Neural crest cell (in vitro differentiated cells): ENCODE measurements around the gene LGALS16. TPM values are rescaled to one million over a fixed set of nuclear protein-coding genes. Genes with fewer than 3 reads are reported as not detected.
"Not testable (repeated sequence)": the region's sequence is repeated elsewhere in the genome, so short reads cannot be mapped to it uniquely, and the experiment has no call there.

Source experiments
- DNase-seq: peaks from one replicate; pipeline ENCODE4 v3.0.0; 2021; ENCODE audit warnings: low read depth, mixed read lengths, low spot score
- H3K27ac Mint-ChIP-seq: one replicate; pipeline ENCODE4 v1.8.0; 2021; ENCODE audit warnings: mild to moderate bottlenecking, mixed read lengths; ENCODE audit not compliant: unreplicated experiment
- H3K27me3 Mint-ChIP-seq: 2 replicates; pipeline ENCODE4 v1.8.0; 2021; ENCODE audit warnings: low read depth, mild to moderate bottlenecking, mixed read lengths
- H3K36me3 Mint-ChIP-seq: 2 replicates; pipeline ENCODE4 v1.8.0; 2021; ENCODE audit warnings: low read depth, mild to moderate bottlenecking, mixed read lengths
- H3K4me1 Mint-ChIP-seq: 2 replicates; pipeline ENCODE4 v1.8.0; 2021; ENCODE audit warnings: mixed read lengths
- H3K4me3 Mint-ChIP-seq: one replicate; pipeline ENCODE4 v1.8.0; 2021; ENCODE audit warnings: mild to moderate bottlenecking, mixed read lengths
- H3K9me3 Mint-ChIP-seq: 2 replicates; pipeline ENCODE4 v1.8.0; 2021; ENCODE audit warnings: mixed read lengths
- total RNA-seq: library from RNA; stranded (reverse); gene quantifications from 2 replicates; pipeline ENCODE4 v1.2.1, GENCODE V29; 2021
- TF ChIP-seq, protein P1 (sequence below): fragments of 200-600 bp; sonication (generic); conservative IDR thresholded peaks from 2 replicates; pipeline ENCODE4 v1.5.0; 2021; ENCODE audit warnings: antibody characterized with exemption, mild to moderate bottlenecking

The LGALS16 gene
- total RNA-seq, 1 donor from 2014 or later: not detected

DNA sequence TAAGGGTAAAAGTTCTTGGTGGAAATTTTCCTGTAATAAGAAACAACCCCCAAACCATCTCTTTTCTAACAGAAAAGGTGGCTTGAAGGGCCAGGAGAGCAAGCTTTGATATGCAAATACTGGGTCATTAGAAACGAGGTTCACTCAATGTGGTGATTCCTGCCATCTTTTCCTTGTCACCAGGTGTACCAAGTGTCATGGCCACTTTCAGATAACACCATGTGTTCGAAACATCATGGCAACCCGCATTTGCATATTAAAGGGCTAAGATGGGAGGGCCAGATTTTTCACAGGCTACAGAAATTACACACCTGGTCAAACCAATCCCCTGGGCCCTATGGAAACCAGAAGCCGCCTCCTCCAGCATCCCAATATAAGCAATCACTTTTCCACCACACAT is 15.3 kb downstream of the LGALS16 start:
- Mint-ChIP-seq H3K4me3 (no peak overlapping the region), H3K9me3 (peaks cover 8% of the 10 kb centered on the region), H3K27ac (no peak overlapping the region), H3K36me3 (no peaks in the 10 kb centered on the region), H3K27me3 (peaks cover 63% of the 10 kb centered on the region), H3K4me1 (no peaks in the 10 kb centered on the region)
- TF ChIP-seq, protein P1, sequence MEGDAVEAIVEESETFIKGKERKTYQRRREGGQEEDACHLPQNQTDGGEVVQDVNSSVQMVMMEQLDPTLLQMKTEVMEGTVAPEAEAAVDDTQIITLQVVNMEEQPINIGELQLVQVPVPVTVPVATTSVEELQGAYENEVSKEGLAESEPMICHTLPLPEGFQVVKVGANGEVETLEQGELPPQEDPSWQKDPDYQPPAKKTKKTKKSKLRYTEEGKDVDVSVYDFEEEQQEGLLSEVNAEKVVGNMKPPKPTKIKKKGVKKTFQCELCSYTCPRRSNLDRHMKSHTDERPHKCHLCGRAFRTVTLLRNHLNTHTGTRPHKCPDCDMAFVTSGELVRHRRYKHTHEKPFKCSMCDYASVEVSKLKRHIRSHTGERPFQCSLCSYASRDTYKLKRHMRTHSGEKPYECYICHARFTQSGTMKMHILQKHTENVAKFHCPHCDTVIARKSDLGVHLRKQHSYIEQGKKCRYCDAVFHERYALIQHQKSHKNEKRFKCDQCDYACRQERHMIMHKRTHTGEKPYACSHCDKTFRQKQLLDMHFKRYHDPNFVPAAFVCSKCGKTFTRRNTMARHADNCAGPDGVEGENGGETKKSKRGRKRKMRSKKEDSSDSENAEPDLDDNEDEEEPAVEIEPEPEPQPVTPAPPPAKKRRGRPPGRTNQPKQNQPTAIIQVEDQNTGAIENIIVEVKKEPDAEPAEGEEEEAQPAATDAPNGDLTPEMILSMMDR: no peak
- no peak for DNase-seq

DNA sequence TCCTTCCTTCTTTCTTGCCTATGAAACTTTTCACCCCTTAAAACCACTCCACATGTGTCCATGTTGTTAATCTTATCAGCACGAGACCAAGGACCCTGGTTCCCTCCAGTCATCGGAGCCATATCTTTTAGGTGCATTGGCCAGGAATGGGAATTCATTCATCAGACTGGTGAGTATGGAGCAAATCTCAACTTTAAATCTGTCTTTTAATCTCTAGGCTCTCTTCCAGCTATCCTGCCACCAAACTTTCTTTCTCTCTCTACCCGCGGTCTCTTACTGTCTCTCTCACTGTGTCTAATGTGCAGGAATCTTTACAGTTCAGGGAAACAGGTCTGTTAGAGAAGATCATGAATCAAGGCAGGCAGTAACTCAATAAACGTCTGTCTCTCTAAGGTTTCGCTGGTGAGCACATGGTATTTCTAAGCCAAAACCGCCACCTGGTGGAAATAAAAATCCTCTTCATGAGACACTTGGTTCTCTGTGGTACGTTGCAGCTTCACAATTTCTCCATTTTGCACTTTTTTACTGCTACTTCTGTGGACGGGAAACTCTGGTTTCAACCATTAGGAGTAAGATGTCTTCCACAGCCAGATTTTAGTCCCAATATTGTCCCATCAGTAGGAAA is 16.1 kb downstream of the LGALS16 start:
- Mint-ChIP-seq H3K9me3 (peaks cover 5% of the 10 kb centered on the region), H3K36me3 (no peaks in the 10 kb centered on the region), H3K27ac (no peak overlapping the region), H3K4me3 (no peak overlapping the region), H3K4me1 (no peaks in the 10 kb centered on the region), H3K27me3 (peaks cover 60% of the 10 kb centered on the region)
- TF ChIP-seq, protein P1: peak; percentile 77
- peak; percentile 22 for DNase-seq

DNA sequence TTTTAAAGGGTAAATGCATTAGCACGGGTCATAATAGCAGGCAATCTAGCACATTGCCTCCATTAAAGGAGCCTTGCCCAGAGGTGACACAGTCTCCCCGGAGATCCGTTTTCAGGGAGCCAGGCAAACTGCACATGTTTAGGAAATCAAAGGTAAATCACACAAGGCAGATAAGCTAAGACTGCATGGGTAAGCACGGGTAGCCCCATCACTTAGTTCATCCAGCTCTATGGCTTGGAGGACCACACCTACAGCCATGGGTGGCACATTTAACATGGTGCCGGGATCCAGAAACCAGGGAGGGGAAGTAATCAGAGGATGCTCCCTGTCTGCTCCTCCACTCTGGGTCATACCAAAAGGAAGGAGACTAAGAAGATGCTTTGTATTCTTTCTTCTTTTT is 16.8 kb downstream of the LGALS16 start:
- Mint-ChIP-seq H3K4me3 (no peak overlapping the region), H3K4me1 (no peaks in the 10 kb centered on the region), H3K9me3 (peaks cover 2% of the 10 kb centered on the region), H3K27ac (no peak overlapping the region), H3K36me3 (no peaks in the 10 kb centered on the region), H3K27me3 (peaks cover 56% of the 10 kb centered on the region)
- DNase-seq: no peak
- TF ChIP-seq, protein P1: no peak

DNA sequence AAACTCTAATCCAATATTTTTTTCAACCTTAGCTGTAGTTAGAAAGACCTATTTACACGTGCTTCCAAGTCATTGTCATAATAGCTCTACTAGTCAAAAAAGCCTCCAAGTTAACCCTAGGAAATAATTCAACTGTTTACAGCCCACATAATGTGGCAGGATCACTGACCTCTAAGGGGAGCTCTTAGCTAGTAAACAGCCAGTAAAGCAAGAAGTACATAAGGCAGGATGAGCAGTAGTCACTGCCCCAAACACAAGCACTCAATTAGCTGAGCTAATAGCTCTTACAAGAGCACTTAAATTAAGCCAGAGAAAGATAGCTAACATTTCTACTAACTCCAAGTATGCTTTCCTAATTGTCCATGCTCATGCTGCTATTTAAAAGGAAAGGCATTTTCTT is 18.1 kb downstream of the LGALS16 start:
- H3K36me3 Mint-ChIP-seq, DNase-seq, H3K4me1 Mint-ChIP-seq, H3K4me3 Mint-ChIP-seq, H3K9me3 Mint-ChIP-seq, H3K27ac Mint-ChIP-seq: not testable (repeated sequence)
- peaks cover 65% of the 10 kb centered on the region for H3K27me3 Mint-ChIP-seq

DNA sequence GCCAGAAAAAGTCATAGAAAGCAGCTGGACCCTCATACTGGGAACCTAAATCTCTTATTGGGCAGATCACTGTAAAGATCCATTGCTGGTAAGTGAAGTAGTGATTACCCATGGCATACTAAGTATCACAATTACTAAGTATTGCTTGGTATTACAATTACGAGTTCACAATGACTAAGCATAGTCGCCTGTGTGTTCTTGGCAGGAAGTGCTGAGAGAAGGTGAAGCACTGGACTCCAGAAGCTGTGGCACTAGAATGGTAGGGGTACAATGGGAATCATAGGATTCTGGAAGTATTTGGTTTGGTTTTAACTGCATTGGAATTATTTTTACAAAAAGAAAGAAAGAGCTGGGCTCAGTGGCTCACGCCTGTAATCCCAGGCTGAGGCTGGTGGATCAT is 20.3 kb downstream of the LGALS16 start:
- TF ChIP-seq, protein P1: no peak
- H3K36me3 Mint-ChIP-seq: no peaks in the 10 kb centered on the region
- DNase-seq: no peak
- no peak overlapping the region for H3K4me3 Mint-ChIP-seq
- no peaks in the 10 kb centered on the region for H3K4me1 Mint-ChIP-seq
- no peaks in the 10 kb centered on the region for H3K9me3 Mint-ChIP-seq
- H3K27ac Mint-ChIP-seq: no peak overlapping the region
- H3K27me3 Mint-ChIP-seq: peaks cover 61% of the 10 kb centered on the region

DNA sequence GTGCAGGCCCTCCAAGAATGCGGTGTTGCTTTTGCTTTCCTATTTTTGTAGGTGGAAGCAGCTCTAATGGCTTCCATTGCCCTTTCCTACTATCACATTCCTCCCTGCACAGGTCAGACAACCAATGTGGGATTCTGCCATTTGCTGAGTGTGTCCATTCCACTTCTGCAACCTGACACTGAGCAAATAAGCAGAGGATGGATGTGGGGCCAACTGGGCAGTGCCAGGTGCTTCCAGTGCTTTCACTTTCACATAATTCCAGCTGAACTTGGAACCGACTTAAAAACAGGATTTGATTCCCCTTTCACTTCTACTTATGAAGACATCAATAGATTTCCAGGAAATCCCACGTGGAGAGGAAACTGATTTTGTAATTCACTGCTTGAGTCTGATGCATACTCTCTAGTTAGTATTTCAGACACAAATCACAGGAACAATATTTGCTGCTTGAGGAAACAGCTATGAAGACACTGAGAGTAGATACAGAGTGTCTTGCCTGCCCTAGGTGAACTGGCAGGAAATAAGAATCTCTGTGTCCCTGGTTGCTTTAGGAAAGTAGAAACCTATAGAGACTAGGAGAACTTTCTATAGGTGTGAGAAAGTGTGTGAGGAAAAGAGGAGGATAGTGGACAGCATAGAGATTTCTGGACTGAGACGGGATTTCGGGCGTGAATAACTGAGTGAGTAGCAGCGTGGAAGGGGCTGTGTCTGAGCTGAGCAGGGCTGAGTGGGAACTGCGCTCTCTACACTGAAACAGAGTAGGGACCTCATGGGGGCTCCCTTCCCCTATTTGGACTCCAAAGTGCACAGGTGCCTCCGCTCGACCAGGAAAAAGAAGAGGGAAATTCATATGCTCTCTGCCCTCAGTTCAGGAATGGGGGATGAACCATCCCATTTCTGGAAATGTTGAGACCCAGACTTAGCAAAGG is 22.5 kb downstream of the LGALS16 start:
- H3K27ac Mint-ChIP-seq: no peak overlapping the region
- H3K27me3 Mint-ChIP-seq: peaks cover 51% of the 10 kb centered on the region
- H3K36me3 Mint-ChIP-seq: no peaks in the 10 kb centered on the region
- no peak for DNase-seq
- no peak overlapping the region for H3K4me3 Mint-ChIP-seq
- TF ChIP-seq, protein P1: no peak
- no peaks in the 10 kb centered on the region for H3K4me1 Mint-ChIP-seq
- no peaks in the 10 kb centered on the region for H3K9me3 Mint-ChIP-seq
